SK-N-SH treated with all-trans-retinoic acid at 6 μM for 48 hours (cell line): ENCODE data around the gene RNF145.
"Not testable (repeated sequence)": the region's sequence is repeated elsewhere in the genome, so short reads cannot be mapped to it uniquely, and the experiment has no call there.

Experiments
- PATZ1 ChIP-seq: fragments of 250-450 bp; sonication (Bioruptor Pico); IDR thresholded peaks from 2 replicates; pipeline ENCODE4 v1.8.0; 2020; ENCODE audit warnings: mild to moderate bottlenecking, moderate library complexity, borderline replicate concordance
- PPARA ChIP-seq: fragments of 250-450 bp; sonication (Bioruptor Pico); IDR thresholded peaks from 2 replicates; pipeline ENCODE4 v1.5.0; 2020; ENCODE audit warnings: mild to moderate bottlenecking, borderline replicate concordance
- TSHZ2 ChIP-seq: fragments of 250-450 bp; sonication (Bioruptor Pico); IDR thresholded peaks from 2 replicates; pipeline ENCODE4 v1.5.0; 2020; ENCODE audit warnings: mild to moderate bottlenecking, moderate library complexity
- ZC3H10 ChIP-seq: fragments of 250-450 bp; sonication (Bioruptor Pico); IDR thresholded peaks from 2 replicates; pipeline ENCODE4 v1.5.1; 2021; ENCODE audit warnings: mild to moderate bottlenecking, moderate library complexity
- ZNF565 ChIP-seq: fragments of 450-650 bp; formaldehyde crosslinking; conservative IDR thresholded peaks from 2 replicates; pipeline ENCODE4 v1.5.0; 2020; ENCODE audit warnings: low read depth, mild to moderate bottlenecking, moderate library complexity
- TF ChIP-seq, protein P1 (sequence below): fragments of 250-450 bp; sonication (Bioruptor Pico); IDR thresholded peaks from 2 replicates; pipeline ENCODE4 v1.8.0; 2021; ENCODE audit warnings: low read depth, mild to moderate bottlenecking, moderate library complexity, borderline replicate concordance

DNA sequence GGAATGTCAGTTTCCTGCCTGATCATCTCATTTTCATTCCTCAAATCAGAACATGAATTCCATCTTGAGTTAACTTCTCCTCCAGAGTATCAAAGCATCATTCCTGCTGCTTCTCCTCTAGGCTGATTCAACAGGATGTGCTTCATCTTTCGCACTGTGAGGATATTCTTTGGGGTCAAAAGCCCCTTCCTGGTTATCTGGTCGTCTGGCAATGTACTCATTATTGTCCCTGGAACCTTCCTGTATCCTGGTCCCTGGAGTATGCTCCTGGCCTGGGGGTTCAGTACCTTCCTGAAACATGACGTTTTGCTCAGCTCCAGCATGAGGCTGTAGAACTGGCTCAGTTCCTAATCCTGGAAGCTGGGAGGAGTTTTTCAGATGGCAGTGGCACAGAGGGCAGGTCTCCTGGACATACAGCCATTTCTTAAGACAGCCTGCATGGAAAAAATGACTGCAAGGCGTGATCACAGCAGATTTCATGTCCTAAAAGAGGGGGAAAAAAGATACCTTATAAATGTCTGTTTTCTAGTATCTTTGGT lies 50.7 kb downstream of the RNF145 start:
- TF ChIP-seq, protein P1, sequence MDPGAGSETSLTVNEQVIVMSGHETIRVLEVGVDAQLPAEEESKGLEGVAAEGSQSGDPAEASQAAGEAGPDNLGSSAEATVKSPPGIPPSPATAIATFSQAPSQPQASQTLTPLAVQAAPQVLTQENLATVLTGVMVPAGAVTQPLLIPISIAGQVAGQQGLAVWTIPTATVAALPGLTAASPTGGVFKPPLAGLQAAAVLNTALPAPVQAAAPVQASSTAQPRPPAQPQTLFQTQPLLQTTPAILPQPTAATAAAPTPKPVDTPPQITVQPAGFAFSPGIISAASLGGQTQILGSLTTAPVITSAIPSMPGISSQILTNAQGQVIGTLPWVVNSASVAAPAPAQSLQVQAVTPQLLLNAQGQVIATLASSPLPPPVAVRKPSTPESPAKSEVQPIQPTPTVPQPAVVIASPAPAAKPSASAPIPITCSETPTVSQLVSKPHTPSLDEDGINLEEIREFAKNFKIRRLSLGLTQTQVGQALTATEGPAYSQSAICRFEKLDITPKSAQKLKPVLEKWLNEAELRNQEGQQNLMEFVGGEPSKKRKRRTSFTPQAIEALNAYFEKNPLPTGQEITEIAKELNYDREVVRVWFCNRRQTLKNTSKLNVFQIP (CRISPR knock-in tag) = not testable (repeated sequence)
- TF ChIP-seq TSHZ2; ZNF565 (CRISPR knock-in tag); PATZ1 (CRISPR knock-in tag); PPARA; ZC3H10 (CRISPR knock-in tag): not testable (repeated sequence)
